HG03457 (cell line): ENCODE data around the gene BBS9.

Experiments used
- ATAC-seq: cut with Tn5 transposase; IDR thresholded peaks from one replicate; pipeline ENCODE4 v1.9.1; 2021; ENCODE audit warnings: moderate number of reproducible peaks; ENCODE audit not compliant: unreplicated experiment

The BBS9 gene

DNA sequence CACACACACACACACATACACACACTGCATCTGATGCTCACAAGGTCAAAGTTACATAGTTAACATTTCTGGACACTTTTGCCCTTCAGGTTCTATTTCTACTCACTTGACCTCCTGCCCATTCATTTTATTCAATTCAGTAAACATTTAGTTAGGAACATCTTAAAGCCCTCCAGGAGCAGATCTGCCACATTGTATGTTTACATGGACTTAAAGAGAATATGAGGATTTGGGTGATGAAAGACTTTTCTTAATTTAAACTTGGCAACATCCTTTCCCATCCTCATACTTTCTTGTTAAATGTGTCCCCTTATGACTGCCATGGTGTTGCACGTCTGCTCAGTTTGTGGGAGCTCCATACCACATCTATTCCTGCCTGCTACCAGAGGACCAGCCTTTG lies 453.2 kb downstream of the BBS9 start:
- no peak for ATAC-seq

DNA sequence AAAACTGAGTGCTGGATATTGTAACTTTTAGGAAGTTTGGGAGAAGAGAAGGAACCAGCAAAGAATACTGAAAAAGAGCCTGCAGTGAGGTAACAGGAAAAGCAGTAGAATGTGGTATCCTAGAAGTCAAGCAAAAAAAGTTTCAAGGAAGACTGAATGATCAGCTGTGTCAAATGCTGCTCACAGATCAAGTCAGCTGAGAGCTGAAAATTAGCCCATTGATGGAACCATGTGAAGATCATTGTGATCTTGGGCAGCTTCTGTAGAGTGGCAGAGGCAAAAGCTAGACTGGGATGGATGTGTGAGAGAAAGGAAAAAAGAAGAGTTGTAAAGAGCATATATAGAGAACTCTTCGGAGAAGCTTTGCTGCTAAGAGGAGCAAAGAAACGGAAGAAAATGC lies 460.5 kb downstream of the BBS9 start:
- ATAC-seq = no peak

DNA sequence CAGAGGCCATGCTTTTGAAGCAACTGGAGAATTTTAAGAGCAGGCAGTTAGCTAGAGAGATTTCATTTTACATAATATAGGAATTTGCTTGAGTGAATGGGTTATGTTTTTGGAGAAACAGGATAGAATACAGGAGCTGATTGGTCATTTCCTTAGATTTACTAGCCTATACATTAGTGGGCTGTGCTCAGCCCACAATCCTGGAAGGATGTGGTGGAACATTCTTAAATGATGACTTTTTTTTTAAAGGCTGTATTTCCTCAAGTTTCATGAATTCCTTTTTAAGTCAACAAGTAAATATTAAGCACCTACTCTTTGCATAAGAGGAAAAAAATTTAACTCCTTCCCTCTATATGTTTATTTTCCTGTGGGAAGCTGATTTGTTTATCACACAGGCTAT lies 461.6 kb downstream of the BBS9 start:
- no peak for ATAC-seq

DNA sequence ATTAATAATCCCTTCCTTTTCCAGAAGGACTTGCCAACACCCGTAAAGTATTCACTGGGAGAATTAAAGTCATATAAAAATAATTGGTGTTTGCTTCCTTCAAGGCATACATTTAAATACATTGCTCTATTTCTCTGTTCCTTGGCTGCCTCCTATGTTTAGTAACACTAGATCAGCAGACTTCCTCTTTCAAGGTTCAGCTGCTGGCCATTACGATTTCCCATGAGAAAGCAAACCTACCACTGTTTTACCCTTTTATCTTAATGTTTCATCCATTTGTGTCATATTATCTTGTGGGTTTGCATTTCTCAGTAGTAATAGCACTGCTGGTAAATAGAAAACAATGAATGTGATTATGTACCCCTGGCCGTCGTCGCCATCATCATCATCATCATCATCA lies 462.1 kb downstream of the BBS9 start:
- ATAC-seq = no peak

DNA sequence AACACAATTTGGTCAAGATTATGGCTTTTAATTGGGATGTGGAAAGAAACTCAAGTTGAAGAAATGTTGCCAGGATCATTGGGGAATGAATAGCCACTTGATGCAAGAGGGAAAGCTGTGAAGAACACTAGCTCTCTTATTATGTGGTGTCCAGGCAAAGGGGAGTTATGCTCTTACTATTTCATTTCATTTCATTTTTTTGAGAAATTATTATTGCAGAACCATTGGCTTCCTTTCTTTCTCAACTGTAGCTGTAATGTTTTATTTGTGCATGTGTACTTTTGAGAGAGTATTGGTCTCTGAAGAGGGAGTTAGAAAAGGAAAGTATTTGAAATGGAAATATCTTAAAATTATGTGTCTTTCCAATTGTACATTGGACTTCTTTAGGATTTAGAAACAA lies 463.4 kb downstream of the BBS9 start:
- ATAC-seq = no peak

DNA sequence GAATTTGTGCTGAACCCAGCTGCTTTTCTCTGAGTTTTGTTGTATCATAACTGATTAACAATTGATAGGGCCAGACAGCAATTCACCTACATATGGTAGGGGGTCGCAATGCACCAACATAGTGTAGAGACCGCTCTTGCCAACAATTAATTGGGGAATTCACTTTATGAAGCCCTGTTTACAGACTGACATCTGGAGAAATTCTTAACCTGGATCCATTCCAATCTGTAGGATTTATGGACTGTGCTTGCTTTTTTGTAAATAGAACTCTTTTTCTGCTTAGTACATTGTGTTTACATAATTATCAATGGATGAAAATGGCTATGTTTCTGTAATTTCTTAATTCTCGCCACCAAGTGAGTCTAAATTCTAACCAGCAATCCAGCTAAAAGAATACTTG lies 464.2 kb downstream of the BBS9 start:
- ATAC-seq = no peak

DNA sequence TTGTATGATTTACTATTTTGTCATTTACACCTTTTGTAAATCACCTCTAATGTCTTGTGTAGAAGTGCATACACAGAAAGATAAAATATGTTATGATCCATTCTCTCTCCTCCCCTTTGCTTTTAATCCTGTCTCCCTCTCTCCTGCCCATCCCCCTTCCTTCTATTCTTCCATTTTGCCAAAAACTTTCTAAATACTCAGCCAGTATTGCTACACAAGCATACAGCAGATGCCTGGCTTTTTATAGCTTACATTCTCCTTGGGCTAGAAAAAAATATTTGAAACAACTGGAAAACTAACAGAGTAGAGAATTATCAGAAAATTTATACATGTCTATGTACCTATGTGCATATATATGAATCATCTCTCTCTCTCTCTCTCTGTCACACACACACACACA lies 467.3 kb downstream of the BBS9 start:
- no peak for ATAC-seq

DNA sequence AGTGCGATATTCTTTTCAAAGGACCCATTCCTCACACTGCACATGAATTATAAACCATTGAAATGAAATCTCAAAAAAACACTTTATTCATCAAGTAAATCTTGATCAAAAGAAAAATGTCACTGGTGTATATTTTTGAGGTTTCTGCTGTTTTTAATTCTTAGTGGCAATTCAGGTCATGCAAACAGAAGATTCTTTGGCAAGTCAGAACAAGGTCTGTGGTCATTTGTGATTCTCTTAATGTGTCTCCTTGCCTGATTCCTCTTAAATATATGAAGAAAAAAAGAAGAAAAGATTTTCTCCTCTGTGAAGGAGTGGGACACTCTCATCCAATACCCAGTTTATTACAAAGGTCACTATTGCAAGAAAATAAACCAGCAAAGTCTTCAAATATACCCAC lies 467.8 kb downstream of the BBS9 start:
- ATAC-seq = no peak

DNA sequence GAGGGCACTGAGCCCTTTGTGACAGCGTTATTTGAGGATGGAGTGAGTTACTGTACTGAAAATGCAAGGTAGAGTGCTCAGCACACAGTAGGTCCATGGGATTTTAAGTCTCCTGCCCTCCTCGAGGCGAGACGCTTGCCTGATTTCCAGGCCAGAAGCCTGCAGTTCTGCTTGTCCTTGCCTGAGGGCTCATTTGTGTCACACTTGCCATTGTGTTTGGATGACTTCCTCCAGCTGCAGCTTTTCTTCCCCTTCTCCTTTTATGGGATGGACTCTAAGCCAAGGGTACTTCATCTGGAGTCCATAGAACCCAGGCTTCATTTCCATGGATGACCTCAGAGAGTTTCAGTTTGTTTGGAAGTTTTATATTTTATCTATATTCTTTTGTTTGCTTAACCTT lies 471.7 kb downstream of the BBS9 start:
- ATAC-seq = no peak

DNA sequence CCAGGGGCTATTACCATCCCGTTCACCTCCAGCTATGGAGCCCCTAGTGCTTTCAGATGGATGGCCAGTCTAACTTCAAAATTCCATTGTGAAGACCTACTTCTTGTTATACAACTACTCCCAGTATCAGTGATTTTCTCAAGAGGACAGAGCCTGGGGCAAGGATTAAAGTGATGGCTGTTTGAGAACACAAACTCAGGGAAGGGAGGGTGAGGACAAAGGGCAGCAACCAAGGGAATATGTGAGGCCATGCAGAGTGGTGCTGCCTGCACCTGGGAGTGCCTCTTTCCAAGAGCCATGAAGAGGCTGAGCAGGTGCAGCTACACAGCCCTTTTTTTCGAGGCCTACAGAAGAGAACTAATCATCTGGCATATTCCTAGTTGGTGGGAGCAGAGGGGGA lies 472.5 kb downstream of the BBS9 start:
- no peak for ATAC-seq

DNA sequence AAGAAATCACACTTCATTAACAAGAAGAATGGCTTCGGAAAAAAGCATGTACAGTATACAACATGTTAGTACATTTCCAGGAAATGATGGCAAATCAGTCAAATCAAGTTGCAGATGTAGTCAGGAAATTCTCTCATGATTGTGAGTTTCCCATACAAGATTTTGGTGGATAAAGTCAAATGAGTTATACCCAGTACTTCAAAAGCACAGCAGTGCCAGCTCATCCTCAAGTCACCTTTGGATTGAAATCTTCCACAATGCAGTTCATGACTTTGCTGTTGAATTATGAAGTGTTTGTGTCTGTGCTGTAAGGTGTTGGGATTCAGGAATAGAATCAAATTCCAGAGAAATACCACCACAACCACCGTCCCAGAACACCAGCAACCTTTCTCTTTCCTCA lies 474.7 kb downstream of the BBS9 start:
- ATAC-seq = no peak

DNA sequence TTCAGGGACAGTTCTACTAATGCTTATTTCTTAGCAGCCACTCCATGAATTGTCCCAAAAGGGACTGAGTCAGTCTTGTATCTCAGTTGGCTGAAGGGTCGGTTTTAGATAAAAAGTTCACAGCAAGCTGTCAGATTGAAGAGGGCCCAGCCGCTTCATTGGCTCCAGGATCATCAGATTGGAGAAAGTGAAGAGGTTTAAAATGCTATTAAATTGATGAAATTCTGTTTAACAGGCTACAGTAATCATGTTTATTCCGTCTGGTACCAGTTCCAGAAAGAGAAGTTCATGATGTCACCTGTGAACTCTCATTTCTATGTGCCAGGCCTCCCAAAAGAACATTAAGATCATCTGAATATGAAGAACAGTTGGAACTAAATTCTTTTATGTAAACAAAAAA lies 481.6 kb downstream of the BBS9 start:
- ATAC-seq = no peak

DNA sequence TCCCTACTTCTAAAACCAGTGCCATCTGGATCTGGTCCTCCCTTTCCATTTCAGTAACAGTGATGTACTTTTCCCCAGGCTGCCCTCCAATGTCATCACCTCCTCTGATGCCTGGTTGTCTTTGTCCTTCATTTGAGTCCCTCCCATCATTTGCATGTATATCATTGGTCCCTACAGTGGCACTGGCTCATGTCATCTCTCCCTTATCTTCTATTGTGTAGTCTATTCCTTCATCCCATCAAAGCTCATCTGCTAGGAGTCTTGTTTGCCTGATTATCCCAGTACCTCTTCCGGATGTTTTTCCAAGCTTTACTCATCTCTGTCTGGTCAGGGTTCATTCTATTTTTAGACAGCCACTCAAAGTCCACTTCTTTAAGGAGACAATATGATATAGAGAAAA lies 483.1 kb downstream of the BBS9 start:
- ATAC-seq = no peak

DNA sequence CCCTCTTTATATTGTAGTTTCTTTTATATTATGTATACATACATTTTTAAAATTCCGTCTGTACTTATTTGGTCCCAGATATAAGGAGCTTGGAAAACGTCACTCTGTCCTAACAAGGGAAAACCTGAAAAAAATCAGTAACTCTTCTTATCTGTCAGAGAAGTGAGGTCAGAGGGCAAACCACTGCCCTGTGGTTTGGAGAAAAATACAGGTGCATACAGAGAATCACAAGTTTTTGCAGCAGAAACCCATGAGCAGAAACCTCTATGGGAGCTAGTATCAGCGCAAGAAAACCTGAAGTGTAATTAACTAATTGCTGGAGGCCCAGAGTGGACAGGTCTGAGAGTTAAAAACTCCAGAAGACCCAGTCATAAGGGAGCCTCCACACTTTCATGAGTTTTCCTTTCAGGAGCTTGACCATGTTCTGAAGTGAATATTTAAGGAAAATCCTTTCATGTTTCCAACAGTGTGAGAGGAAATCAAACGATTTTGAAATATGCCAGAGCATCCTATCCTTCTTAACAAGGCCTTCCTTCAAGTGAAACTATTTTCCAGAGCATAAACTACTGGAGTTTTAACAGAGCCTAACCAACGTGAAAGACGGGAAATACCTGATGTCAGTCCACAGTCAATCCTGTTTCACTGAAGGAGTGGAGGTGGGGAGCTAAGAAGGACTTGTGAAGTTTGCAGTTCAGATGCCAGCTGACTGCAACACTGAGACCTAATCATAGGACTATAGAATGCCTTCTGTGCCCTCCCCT lies 485.2 kb downstream of the BBS9 start:
- no peak for ATAC-seq

DNA sequence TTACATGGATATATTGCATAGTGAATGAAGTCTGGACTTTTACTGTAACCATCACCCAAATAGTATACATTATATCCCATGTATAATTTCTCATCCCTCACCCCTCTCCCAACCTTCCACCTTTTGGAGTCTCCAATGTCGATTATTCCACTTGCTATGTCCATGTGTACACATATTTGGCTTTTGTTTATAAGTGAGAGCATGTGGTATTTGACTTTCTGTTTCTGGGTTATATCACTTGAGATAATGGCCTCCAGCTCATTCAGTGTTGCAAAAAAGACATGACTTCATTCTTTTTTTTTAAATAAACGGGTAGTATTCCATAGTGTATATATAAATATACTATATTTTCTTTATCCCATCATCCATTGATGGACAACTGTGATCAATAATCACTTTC lies 487.4 kb downstream of the BBS9 start:
- ATAC-seq = no peak

DNA sequence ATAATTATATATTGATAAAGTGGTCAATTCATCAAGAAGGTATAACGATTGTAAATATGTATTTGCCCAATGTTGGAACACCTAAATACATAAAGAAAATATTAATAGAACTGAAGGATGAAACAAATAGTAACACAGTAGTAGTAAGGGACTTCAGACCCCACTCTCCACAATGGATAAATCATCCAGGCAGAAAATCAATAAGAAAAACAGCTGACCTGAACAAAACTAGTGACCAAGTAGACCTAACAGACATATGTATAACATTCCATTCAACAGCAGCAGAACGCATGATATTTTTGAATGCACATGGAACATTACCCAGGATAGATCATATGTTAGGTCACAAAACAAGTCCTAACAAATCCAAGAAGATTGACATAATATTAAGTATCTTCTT lies 489.9 kb downstream of the BBS9 start:
- ATAC-seq = no peak

DNA sequence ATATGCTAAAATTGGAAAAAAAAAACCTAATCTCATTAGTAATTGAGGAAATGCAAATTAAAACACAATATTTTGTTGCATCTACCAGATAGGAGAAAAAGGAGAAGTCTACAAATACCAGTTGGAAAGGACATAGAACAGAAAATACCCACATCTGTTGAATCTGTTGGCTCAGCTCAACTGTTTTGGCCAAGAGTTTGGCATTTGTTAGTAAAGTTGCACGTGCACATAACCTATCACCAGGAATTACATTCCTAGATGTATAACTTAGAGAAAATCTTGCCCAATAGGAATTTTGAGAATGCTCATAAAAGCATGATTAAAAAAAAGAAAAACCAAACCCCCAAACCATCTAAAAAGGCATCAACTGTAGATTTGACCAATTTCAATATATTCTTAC lies 493.9 kb downstream of the BBS9 start:
- no peak for ATAC-seq

DNA sequence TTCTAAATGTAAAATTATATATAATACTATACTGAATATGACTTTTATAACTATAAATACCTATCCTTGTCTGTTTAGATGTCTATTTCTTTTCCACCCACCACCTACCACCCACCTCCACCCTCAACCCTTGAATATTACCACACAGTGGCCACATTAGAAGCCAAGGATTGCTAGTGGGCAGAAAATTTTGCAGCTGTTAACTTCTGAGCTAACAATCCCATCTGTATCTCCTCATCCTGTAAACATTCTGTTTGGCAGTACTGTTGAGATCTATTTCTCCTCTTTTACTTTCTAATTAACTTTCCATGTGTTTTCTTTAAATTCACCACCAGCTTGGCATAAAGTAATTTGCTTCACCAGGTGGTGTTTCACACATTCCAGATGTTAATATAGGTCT lies 494.9 kb downstream of the BBS9 start:
- ATAC-seq = no peak

DNA sequence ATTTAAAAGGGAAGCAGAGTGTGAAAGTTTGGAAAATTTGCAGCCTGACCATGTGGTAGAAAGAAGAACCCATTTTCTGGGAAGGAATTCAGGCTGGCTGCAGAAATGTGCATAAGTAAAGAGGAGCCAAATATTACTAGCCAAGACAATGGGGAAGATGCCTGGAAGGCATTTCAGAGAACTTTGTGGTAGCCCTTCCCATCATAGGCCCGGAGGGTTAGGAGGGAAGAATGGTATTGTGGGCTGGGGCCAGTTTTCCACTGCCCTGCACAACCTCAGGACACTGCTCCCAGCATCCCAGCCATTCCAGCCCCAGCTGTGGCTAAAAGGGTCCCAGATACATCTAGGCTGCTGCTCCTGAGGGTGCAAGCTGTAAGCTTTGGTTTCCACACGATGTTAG lies 497.5 kb downstream of the BBS9 start:
- no peak for ATAC-seq

DNA sequence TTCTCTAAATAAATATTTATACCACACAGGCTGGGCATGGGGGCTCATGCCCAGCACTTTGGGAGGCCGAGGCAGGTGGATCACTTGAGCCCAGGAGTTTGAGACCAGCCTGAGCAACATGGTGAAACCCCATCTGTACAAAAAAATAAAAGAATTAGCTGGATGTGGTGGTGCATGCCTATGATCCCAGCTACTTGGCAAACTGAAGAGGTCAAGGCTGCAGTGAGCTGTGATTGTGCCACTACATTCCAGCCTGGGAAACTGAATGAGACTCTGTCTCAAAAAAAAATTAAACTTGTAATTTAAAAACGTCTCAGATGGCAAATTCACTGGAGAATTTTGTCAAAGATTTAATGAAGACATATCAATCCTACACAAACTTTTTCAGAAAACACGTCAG lies 498.4 kb downstream of the BBS9 start:
- ATAC-seq = no peak

DNA sequence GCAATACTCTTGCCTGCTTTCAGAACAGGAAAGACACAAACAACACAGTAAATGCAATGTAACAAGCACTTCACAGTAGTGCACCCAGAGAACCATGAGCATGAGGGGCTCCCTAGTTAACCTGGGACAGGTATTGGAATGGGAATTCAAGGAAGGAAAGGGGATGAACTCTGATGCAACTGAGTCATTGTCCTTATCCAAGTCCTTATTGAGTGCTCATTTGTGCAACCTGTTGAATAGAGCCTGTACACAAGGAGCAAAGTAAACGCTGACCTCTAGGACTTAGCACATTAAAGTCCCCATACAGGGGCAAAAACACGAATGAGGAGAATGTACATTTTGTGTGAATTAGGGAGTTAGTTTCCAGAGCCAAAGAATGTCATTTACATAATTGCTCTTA lies 499.5 kb downstream of the BBS9 start:
- ATAC-seq = no peak

DNA sequence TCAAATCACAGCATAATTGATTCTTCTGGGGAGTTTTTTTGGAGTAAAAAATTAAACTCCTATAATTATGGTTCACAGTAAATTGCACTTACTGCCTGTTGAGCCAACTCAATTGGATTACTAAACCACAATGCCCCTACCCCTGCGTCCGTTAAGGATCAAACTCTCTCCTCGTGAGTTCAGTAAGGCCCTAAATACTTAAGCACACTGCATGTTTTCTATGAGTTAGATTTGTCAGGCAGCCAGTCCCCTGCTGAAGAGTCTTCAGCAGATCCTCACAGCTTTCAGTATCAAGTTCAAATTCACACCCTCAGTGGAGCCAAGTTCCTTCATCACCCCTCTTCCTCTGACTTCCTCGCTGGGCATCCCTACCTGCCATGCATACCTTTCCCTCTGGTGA lies 501.0 kb downstream of the BBS9 start:
- no peak for ATAC-seq

DNA sequence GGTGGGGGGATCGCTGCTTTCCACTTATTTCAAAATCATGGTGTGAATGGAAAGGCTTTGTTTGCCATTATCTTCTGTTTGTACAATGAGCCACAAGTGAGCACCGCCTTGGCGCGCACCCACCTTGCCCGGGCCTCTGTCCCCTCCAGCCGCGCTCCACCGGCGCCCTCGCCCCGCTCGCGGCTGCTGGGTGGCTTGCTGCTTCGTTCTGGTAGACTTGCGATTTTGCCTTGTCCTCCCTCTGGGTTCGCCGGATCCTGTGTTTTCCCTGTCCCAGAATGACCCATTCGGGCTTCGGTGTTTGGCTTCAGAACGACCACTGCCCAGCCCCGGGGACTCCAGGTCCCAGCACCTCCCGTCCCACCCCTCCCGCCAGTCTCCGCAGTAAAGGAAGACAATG lies 503.0 kb downstream of the BBS9 start:
- no peak for ATAC-seq
